Neural cell (in vitro differentiated cells): ENCODE measurements around the gene NTF4. TPM values are rescaled to one million over a fixed set of nuclear protein-coding genes. Genes with fewer than 3 reads are reported as not detected.

Experiments used
- H2AFZ ChIP-seq: fragments of 200-600, 300-800 bp; sonication (generic), shearing (Covaris generic); 2 replicates; pipeline ENCODE4 v1.6.0; 2014; ENCODE audit warnings: low read depth, mild to moderate bottlenecking, antibody characterized with exemption, low read length, moderate library complexity
- H3F3A ChIP-seq: fragments of 200-600 bp; shearing (Covaris generic); 2 replicates; pipeline ENCODE4 v1.6.1; 2016; ENCODE audit warnings: mild to moderate bottlenecking, moderate library complexity, mixed read lengths, antibody characterized with exemption, low read length; ENCODE audit not compliant: insufficient read depth, poor library complexity, severe bottlenecking
- H3K27ac ChIP-seq: fragments of 200-600, 300-800 bp; sonication (generic), shearing (Covaris generic); 2 replicates; pipeline ENCODE4 v1.5.1; 2014; ENCODE audit warnings: mild to moderate bottlenecking, low read length, moderate library complexity
- H3K27me3 ChIP-seq: fragments of 300-800, 200-600 bp; sonication (generic), shearing (Covaris generic); 2 replicates; pipeline ENCODE4 v1.6.0; 2014; ENCODE audit warnings: mild to moderate bottlenecking, low read depth, low read length, moderate library complexity; ENCODE audit not compliant: insufficient read depth
- H3K36me3 ChIP-seq: fragments of 300-800, 200-600 bp; sonication (generic), shearing (Covaris generic); 2 replicates; pipeline ENCODE4 v1.5.1; 2014; ENCODE audit warnings: mild to moderate bottlenecking, antibody characterized with exemption, low read length, moderate library complexity; ENCODE audit not compliant: insufficient read depth
- H3K4me2 ChIP-seq: fragments of 300-800, 200-600 bp; sonication (generic), shearing (Covaris generic); 2 replicates; pipeline ENCODE4 v1.6.0; 2014; ENCODE audit warnings: mild to moderate bottlenecking, low read length
- H3K4me3 ChIP-seq: fragments of 300-800, 200-600 bp; sonication (generic), shearing (Covaris generic); 2 replicates; pipeline ENCODE4 v1.5.1; 2014; ENCODE audit warnings: mild to moderate bottlenecking, low read length, moderate library complexity
- H3K79me2 ChIP-seq: fragments of 200-600 bp; shearing (Covaris generic); replicated peaks from 2 replicates; pipeline ENCODE4 v1.6.0; 2014; ENCODE audit warnings: mild to moderate bottlenecking, low read length, moderate library complexity; ENCODE audit not compliant: insufficient read depth
- H3K9ac ChIP-seq: fragments of 300-800, 200-600 bp; sonication (generic), shearing (Covaris generic); 2 replicates; pipeline ENCODE4 v1.6.1; 2016; ENCODE audit warnings: mild to moderate bottlenecking, low read length, mixed read lengths
- H3K9me2 ChIP-seq: fragments of 200-600 bp; shearing (Covaris generic); 2 replicates; pipeline ENCODE4 v1.6.1; 2016; ENCODE audit warnings: mild to moderate bottlenecking, low read length, mixed read lengths; ENCODE audit not compliant: insufficient read depth
- H3K9me3 ChIP-seq: fragments of 200-600, 300-800 bp; sonication (generic), shearing (Covaris generic); 2 replicates; pipeline ENCODE4 v1.6.1; 2016; ENCODE audit warnings: mild to moderate bottlenecking, mixed run types, low read length, moderate library complexity, mixed read lengths
- H4K20me1 ChIP-seq: fragments of 200-600 bp; shearing (Covaris generic); 2 replicates; pipeline ENCODE4 v1.6.1; 2016; ENCODE audit warnings: mild to moderate bottlenecking, mixed run types; ENCODE audit not compliant: insufficient read depth
- EP300 ChIP-seq: fragments of 450-650 bp; conservative IDR thresholded peaks from 2 replicates; pipeline ENCODE4 v1.6.1; 2014; ENCODE audit warnings: antibody characterized with exemption, mild to moderate bottlenecking, moderate library complexity; ENCODE audit not compliant: poor library complexity, severe bottlenecking
- EZH2 ChIP-seq: fragments of 200-600, 300-800 bp; shearing (Covaris generic), sonication (generic); IDR thresholded peaks from 2 replicates; pipeline ENCODE4 v1.6.1; 2014; ENCODE audit warnings: antibody characterized with exemption, low read length, borderline replicate concordance, mild to moderate bottlenecking; ENCODE audit not compliant: insufficient read depth, poor library complexity, severe bottlenecking
- MXI1 ChIP-seq: fragments of 450-650 bp; conservative IDR thresholded peaks from 2 replicates; pipeline ENCODE4 v1.6.1; 2014; ENCODE audit warnings: antibody characterized with exemption, mild to moderate bottlenecking; ENCODE audit not compliant: poor library complexity, severe bottlenecking
- POLR2AphosphoS5 ChIP-seq: IDR thresholded peaks from 2 replicates; pipeline ENCODE4 v1.6.1; 2012
- RAD21 ChIP-seq: fragments of 450-650 bp; conservative IDR thresholded peaks from 2 replicates; pipeline ENCODE4 v1.6.1; 2014; ENCODE audit warnings: antibody characterized with exemption, mild to moderate bottlenecking, moderate library complexity
- SMC3 ChIP-seq: fragments of 450-650 bp; conservative IDR thresholded peaks from 2 replicates; pipeline ENCODE4 v1.6.1; 2014; ENCODE audit warnings: antibody characterized with exemption, mild to moderate bottlenecking, moderate library complexity; ENCODE audit not compliant: poor library complexity
- TAF1 ChIP-seq: IDR thresholded peaks from 2 replicates; pipeline ENCODE4 v1.6.1; 2012; ENCODE audit warnings: low read depth
- polyA plus RNA-seq: library from polyadenylated mRNA; depleted of rRNA; stranded (reverse); fragments of >200 nt; gene quantifications from 2 replicates; pipeline ENCODE4 v1.2.3, GENCODE V29; 2014
- TF ChIP-seq, protein P1 (sequence below): fragments of 450-650 bp; IDR thresholded peaks from 2 replicates; pipeline ENCODE4 v1.5.1; 2014; ENCODE audit warnings: antibody characterized with exemption, mild to moderate bottlenecking, moderate library complexity; ENCODE audit not compliant: poor library complexity, severe bottlenecking
- TF ChIP-seq, protein P2 (sequence below): IDR thresholded peaks from 2 replicates; pipeline ENCODE4 v1.6.1; 2012; ENCODE audit warnings: borderline replicate concordance

NTF4 gene
- polyA plus RNA-seq, 1 donor from 2014 or later = not detected

GRCh38 chr19:49111218-49111998, 46.8 kb upstream of the NTF4 start:
- no peaks in the 10 kb centered on the region for H3K27me3 ChIP-seq
- H3K27ac ChIP-seq = no peak overlapping the region
- TF ChIP-seq, protein P1, sequence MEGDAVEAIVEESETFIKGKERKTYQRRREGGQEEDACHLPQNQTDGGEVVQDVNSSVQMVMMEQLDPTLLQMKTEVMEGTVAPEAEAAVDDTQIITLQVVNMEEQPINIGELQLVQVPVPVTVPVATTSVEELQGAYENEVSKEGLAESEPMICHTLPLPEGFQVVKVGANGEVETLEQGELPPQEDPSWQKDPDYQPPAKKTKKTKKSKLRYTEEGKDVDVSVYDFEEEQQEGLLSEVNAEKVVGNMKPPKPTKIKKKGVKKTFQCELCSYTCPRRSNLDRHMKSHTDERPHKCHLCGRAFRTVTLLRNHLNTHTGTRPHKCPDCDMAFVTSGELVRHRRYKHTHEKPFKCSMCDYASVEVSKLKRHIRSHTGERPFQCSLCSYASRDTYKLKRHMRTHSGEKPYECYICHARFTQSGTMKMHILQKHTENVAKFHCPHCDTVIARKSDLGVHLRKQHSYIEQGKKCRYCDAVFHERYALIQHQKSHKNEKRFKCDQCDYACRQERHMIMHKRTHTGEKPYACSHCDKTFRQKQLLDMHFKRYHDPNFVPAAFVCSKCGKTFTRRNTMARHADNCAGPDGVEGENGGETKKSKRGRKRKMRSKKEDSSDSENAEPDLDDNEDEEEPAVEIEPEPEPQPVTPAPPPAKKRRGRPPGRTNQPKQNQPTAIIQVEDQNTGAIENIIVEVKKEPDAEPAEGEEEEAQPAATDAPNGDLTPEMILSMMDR = no peak
- no peak for TF ChIP-seq RAD21
- no peak for TF ChIP-seq MXI1
- no peak for TF ChIP-seq SMC3
- H3K79me2 ChIP-seq = no peaks in the 10 kb centered on the region
- no peaks in the 10 kb centered on the region for H3F3A ChIP-seq
- no peak overlapping the region for H3K4me3 ChIP-seq
- H3K4me2 ChIP-seq = no peak overlapping the region
- no peaks in the 10 kb centered on the region for H3K9me2 ChIP-seq
- no peak overlapping the region for H3K9ac ChIP-seq
- no peaks in the 10 kb centered on the region for H3K36me3 ChIP-seq
- H2AFZ ChIP-seq = no peak overlapping the region
- H4K20me1 ChIP-seq = peaks cover 3% of the 10 kb centered on the region
- no peaks in the 10 kb centered on the region for H3K9me3 ChIP-seq

GRCh38 chr19:49110567-49110966, 45.9 kb upstream of the NTF4 start:
- TF ChIP-seq TAF1 = no peak
- no peak for TF ChIP-seq SMC3
- TF ChIP-seq POLR2AphosphoS5 = no peak
- no peak for TF ChIP-seq EZH2
- TF ChIP-seq, protein P2, sequence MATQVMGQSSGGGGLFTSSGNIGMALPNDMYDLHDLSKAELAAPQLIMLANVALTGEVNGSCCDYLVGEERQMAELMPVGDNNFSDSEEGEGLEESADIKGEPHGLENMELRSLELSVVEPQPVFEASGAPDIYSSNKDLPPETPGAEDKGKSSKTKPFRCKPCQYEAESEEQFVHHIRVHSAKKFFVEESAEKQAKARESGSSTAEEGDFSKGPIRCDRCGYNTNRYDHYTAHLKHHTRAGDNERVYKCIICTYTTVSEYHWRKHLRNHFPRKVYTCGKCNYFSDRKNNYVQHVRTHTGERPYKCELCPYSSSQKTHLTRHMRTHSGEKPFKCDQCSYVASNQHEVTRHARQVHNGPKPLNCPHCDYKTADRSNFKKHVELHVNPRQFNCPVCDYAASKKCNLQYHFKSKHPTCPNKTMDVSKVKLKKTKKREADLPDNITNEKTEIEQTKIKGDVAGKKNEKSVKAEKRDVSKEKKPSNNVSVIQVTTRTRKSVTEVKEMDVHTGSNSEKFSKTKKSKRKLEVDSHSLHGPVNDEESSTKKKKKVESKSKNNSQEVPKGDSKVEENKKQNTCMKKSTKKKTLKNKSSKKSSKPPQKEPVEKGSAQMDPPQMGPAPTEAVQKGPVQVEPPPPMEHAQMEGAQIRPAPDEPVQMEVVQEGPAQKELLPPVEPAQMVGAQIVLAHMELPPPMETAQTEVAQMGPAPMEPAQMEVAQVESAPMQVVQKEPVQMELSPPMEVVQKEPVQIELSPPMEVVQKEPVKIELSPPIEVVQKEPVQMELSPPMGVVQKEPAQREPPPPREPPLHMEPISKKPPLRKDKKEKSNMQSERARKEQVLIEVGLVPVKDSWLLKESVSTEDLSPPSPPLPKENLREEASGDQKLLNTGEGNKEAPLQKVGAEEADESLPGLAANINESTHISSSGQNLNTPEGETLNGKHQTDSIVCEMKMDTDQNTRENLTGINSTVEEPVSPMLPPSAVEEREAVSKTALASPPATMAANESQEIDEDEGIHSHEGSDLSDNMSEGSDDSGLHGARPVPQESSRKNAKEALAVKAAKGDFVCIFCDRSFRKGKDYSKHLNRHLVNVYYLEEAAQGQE = no peak
- no peak for TF ChIP-seq EP300
- TF ChIP-seq RAD21 = no peak
- TF ChIP-seq, protein P1 = no peak
- no peak for TF ChIP-seq MXI1
- Histone ChIP-seq H3K9ac (no peak overlapping the region), H3K9me2 (no peaks in the 10 kb centered on the region), H2AFZ (no peak overlapping the region), H3K4me3 (no peak overlapping the region), H3K4me2 (no peak overlapping the region), H4K20me1 (peaks cover 3% of the 10 kb centered on the region), H3K9me3 (no peaks in the 10 kb centered on the region), H3K79me2 (no peaks in the 10 kb centered on the region), H3K27ac (no peak overlapping the region), H3F3A (no peaks in the 10 kb centered on the region), H3K27me3 (no peaks in the 10 kb centered on the region), H3K36me3 (no peaks in the 10 kb centered on the region)
